NCI-H128 (cell line): Measurements from ENCODE around the gene PIGT.

Source experiments
- DNase-seq: peaks from one replicate; lab custom pipeline; 2025; ENCODE audit not compliant: unreplicated experiment; lab: John Stamatoyannopoulos, UW

PIGT gene

DNA sequence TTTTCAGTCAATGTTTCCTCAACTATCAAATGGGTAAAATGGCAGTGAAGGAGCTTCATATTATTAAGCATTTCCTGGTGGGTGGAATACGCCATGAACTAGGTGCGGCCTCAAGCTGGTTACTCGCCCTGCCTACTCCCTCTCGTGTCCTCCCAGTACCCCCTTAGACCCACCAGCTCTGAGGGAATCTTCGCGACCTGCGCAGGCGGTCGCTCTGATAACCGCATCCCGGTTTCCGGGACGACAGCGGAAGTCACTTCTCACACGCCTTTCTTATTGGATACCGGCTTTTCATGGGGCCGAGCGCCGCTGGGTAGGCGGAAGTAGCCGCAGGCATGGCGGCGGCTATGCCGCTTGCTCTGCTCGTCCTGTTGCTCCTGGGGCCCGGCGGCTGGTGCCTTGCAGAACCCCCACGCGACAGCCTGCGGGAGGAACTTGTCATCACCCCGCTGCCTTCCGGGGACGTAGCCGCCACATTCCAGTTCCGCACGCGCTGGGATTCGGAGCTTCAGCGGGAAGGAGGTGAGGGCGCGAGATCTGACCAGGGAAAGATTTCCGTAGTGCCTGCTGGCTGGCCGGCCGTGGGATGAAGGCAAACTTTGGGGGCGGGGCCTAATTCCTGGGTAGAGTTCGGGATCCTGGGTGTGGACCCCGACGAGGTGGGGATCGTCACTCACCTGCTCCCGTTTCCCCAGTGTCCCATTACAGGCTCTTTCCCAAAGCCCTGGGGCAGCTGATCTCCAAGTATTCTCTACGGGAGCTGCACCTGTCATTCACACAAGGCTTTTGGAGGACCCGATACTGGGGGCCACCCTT is at the start of gene PIGT:
TSS of gene PIGT (plus strand) at position 320 of the 816 bp plus-strand sequence. CDS start at position 336, 16 bp downstream.
- peak; percentile 38 for DNase-seq

DNA sequence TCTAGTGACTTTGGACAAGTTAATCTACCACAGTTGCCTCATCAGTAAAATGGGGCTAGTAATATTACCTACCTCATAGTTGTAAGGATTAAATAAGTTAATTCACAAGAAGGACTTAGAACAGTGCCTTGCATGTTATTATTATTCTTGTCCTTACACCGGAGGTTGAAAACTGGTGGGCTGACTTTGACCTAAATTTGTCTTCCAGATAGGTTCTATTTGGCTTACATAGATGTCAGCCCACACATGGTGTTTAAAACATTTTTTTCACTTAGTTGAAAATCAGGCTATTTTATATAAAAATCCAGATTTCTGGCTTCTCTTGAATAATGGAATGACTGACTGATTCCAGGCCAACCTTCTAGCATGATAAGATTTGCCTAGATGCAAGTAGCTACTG is 49.7 kb upstream of the PIGT start:
- no peak for DNase-seq

- no peak for DNase-seq
These were observed 49.3 kb upstream of the PIGT start for GRCh38 chr20:45366631-45367030.

DNA sequence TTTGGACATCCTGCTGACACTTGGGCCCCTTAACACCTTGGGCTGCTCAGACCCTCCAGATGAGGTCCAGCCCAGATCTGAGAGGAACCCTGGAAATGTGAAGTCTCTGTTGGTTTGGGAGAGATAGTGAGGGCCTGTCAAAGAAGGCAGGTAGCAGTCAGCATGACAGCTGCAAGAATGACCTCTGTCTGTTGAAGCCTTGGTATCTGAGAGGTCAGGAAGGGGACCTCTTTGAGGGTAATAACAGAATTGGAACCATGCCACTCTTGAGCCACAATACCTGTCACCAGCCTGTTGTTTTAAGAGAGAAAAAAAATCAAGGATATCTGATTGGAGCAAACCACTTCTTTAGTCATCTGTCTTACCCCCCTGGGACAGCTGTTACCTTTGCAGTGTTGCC is 48.8 kb upstream of the PIGT start:
- no peak for DNase-seq

- no peak for DNase-seq
These were observed 47.5 kb upstream of the PIGT start for GRCh38 chr20:45368221-45368980.

DNA sequence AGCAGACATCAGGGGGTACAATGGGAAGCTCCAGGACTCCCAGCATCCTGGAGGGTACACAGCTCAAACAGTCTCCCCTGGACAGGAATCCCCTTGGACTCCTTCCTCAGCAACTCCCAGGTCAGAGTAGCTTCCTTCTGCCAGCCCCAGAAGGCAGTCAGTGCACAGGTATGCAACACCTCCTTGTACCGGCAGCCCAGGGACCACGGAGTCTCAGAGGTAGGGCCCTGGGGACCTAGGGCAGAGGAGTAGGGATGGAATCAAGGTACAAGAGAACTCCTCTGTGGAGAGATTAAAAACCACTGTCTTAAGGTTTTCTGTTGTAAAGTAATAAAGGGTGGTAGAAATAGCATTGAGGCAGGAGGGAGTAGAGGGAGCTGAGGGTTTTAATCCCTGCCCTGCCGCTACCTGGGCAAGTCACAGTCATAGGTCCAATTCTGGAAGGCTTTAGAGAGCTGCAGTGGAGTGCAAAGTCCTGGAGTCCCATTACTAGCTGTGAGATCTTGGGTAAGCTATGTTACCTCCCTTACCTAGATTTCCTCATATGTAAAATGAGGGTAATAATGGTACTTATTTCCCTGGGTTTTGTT is 45.3 kb upstream of the PIGT start:
- no peak for DNase-seq

DNA sequence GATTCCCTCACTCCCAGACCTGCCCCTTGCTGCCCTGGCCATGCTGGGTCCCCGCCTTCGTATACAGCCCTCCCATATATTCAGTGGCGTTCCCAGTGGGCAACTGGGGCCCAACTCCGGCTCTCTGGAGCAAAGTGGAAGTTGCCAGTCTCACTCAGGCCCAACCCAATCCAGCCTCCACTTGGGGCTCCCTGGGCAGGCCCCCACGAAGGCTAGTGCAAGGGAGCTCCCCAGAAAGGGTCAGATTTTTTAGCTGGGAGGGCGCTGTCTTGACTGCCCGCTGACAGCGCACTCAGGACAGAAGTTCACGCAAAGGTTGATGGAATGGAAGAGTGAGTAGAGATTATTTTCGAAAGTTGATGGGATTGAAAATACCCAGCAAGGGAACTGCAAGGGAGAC is 43.7 kb upstream of the PIGT start:
- DNase-seq = no peak

DNA sequence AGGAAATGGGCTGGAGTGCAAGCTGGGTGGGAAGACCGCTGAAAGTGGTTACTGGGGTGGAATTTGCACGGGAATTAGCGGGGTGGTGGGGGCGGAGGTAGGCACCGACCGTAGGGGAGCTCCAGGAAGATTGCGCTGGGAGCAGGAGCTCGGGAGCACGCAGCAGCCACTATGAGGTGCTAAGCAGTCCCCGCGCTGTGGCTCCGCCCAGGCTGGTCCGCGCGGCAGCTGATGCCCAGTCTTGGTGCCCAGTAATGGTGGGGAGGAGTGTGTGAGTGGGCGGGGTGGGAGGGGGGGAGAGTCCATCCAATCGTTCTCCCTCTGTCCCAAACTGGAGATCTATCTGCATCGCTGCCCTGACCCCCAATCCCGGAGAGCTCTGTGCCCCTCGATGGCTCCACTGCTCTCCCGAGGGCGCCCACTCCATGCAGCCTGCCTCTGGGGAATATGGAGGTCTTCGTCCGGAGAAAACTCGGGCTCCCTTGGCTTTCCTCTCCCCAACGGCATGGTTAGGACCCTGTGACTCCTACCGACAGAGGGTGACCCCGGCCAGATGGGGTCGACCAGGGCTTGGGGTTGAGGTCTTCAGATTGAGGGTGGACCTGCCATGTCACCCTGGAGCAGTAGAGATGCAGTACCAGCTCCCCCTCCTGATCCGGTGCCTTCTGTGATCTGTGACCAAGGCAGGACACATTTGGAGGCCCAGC is 43.1 kb upstream of the PIGT start:
- no peak for DNase-seq

GRCh38 chr20:45373353-45374100 is 42.4 kb upstream of the PIGT start:
- no peak for DNase-seq

DNA sequence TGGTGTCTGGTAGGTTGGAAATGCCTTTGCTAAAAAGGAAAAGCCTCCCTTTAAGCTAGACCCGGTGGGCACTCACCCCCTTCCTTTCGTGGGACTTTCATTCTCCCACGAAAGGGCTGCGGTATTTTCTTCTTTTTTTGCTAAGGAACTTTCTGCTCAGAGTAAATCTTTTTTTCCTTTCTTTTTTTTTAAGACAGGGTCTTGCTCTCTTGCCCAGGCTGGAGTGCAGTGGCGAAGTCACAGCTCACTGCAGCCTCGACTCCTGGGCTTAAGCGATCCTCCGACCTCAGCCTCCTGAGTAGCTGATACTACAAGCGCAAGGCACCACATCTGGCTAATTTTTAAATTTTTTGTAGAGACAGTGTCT is 41.9 kb upstream of the PIGT start:
- DNase-seq = no peak

GRCh38 chr20:45374966-45375365 is 41.0 kb upstream of the PIGT start:
- no peak for DNase-seq

GRCh38 chr20:45377269-45377668 is 38.7 kb upstream of the PIGT start:
- no peak for DNase-seq

DNA sequence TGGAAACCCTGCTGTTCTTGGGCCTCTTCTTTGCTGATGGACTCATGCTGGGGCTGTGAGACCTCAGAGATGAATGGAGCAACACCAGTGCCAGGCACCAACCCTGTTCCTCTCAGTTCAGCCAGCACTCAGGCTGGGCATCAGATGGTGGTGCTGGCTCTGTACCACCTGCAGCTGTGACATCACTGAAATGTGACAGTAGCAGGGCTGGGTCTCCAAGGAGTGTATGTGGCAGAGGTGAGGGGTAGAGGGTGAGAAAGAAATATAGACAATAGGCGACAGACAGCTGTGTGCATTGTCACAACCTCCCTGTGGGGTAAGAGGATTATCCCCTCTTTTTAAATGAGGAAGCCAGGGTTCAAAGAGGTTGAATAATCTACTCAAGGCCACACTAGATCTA is 37.8 kb upstream of the PIGT start, which contains the start of gene TP53TG5:
TSS of gene TP53TG5 (minus strand) at position 135 of the 400 bp plus-strand sequence. CDS start at position 46, 89 bp downstream.
- no peak for DNase-seq

GRCh38 chr20:45387274-45387673 is 28.7 kb upstream of the PIGT start:
- no peak for DNase-seq

DNA sequence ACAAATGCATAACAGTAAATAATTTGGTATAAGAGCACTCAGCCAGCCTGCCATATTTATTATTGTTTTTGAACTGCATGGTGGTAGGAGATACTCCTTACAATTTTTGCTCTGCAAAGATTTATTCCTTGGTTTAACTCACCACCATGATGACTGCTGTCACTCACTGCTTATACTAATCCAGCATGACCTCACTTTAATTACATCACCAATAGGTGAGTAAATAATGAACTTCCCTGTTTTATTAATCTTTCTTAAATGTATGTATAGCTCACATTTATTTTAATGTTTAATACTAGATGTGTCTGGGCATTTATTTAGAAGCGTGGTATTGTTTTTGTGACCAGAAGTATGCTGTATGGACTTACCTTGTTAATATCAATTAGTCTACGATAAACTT is 25.0 kb upstream of the PIGT start:
- DNase-seq = no peak

- DNase-seq = no peak
These were observed 24.4 kb upstream of the PIGT start for GRCh38 chr20:45391559-45391958.

- DNase-seq = no peak
These were observed 23.2 kb upstream of the PIGT start for GRCh38 chr20:45392733-45393132.

GRCh38 chr20:45394221-45395113 is 21.5 kb upstream of the PIGT start:
- no peak for DNase-seq

DNA sequence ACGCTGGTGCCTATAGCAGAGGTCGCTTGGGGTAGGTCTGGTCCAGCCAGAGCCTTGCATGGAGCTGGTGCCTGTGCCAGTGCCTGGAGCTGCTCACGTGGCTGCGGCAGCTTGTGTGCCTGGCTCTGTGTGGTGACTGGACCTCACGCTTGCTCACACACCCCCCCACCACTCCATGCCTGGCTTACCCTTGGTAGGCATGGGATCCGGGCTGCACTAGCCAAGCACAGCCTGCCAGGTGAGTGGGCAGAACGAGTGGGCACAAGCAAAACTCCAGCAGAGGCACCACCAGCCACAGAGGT is 20.9 kb upstream of the PIGT start:
- no peak for DNase-seq

DNA sequence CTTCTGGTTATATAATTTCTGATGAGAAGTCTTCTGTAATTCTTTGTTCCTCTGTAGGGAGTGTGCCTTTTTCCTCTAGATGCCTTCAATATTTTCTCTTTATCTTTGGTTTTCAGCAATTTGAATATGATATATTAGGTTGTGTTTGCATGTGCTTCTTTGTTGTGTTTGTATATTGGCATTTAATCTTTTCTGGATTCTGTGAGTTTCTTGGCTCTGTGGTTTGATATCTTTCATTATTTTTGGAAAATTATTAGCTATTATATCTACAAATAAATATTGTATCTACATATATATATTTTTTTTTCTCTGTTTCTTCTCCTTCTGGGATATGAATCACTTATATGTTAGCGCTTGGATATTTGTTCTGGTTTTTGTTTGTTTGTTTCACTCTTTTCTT is 16.9 kb upstream of the PIGT start:
- no peak for DNase-seq
